Keratinocyte (primary cell): Measurements from ENCODE around the gene CREB3L1. TPM values are rescaled to one million over a fixed set of nuclear protein-coding genes. Genes with fewer than 3 reads are reported as not detected.

ENCODE experiments used
- DNase-seq: peaks from one replicate; pipeline ENCODE4 v3.0.0-alpha.2; 2011; ENCODE audit warnings: low read depth, missing footprints, low spot score
- FAIRE-seq: peaks from 2 replicates; lab custom pipeline; 2011; peaks lifted over from hg19 to GRCh38; lab: Jason Lieb, UNC
- H2AFZ ChIP-seq: 2 replicates; pipeline ENCODE4 v1.6.0; 2012; ENCODE audit warnings: low read length, control low read depth, inconsistent platforms; ENCODE audit not compliant: control insufficient read depth
- H3K27ac ChIP-seq: 2 replicates; pipeline ENCODE4 v1.5.1; 2011; ENCODE audit warnings: low read length; ENCODE audit not compliant: control insufficient read depth, insufficient read depth
- H3K27me3 ChIP-seq: 3 replicates; pipeline ENCODE4 v1.6.0; 2011; ENCODE audit warnings: low read length; ENCODE audit not compliant: control insufficient read depth, insufficient read depth; ENCODE audit errors: extremely low read depth
- H3K36me3 ChIP-seq, 2 experiments: 2 replicates in 1 of 2; 3 replicates in 1 of 2; pipeline ENCODE4 v1.5.1; 2011; ENCODE audit warnings: low read length in 2 of 2, mild to moderate bottlenecking in 1 of 2; ENCODE audit not compliant: control insufficient read depth in 2 of 2, insufficient read depth in 2 of 2; ENCODE audit errors: extremely low read depth in 1 of 2
- H3K4me1 ChIP-seq: 3 replicates; pipeline ENCODE4 v1.5.1; 2011; ENCODE audit warnings: low read length; ENCODE audit not compliant: control insufficient read depth, insufficient read depth; ENCODE audit errors: extremely low read depth
- H3K4me2 ChIP-seq: 3 replicates; pipeline ENCODE4 v1.6.0; 2011; ENCODE audit warnings: low read depth, low read length; ENCODE audit not compliant: control insufficient read depth, insufficient read depth; ENCODE audit errors: extremely low read depth
- H3K4me3 ChIP-seq, 3 experiments: fragments of 200-600 bp in 1 of 3; sonication (generic) in 1 of 3; 2 replicates in 2 of 3; 3 replicates in 1 of 3; pipeline ENCODE4 v1.5.1; 2011 to 2016; ENCODE audit warnings: low read length in 3 of 3, mild to moderate bottlenecking in 3 of 3, control low read depth in 2 of 3, inconsistent platforms in 1 of 3, low read depth in 1 of 3, mixed read lengths in 1 of 3, mixed run types in 1 of 3, moderate library complexity in 1 of 3; ENCODE audit not compliant: control insufficient read depth in 2 of 3, insufficient read depth in 2 of 3; ENCODE audit errors: extremely low read depth in 1 of 3
- H3K79me2 ChIP-seq: 2 replicates; pipeline ENCODE4 v1.6.0; 2012; ENCODE audit warnings: low read length; ENCODE audit not compliant: control insufficient read depth, insufficient read depth
- H3K9ac ChIP-seq: 3 replicates; pipeline ENCODE4 v1.6.0; 2011; ENCODE audit warnings: low read length; ENCODE audit not compliant: control insufficient read depth, insufficient read depth; ENCODE audit errors: extremely low read depth
- H3K9me1 ChIP-seq: 3 replicates; pipeline ENCODE4 v1.6.0; 2011; ENCODE audit warnings: low read length; ENCODE audit not compliant: control insufficient read depth, insufficient read depth; ENCODE audit errors: extremely low read depth
- H3K9me3 ChIP-seq: 2 replicates; pipeline ENCODE4 v1.5.1; 2012; ENCODE audit warnings: low read depth, low read length; ENCODE audit not compliant: control insufficient read depth
- H4K20me1 ChIP-seq: 3 replicates; pipeline ENCODE4 v1.6.0; 2011; ENCODE audit warnings: low read length; ENCODE audit not compliant: control insufficient read depth, insufficient read depth; ENCODE audit errors: extremely low read depth
- CTCF ChIP-seq, 3 experiments: IDR thresholded peaks in 1 of 3; conservative IDR thresholded peaks in 1 of 3; optimal IDR thresholded peaks in 1 of 3; 2 replicates in 2 of 3; 3 replicates in 1 of 3; pipeline versions ENCODE3 to v1.5.1; 2011; ENCODE audit warnings: low read length in 3 of 3, mild to moderate bottlenecking in 3 of 3, moderate library complexity in 2 of 3, control low read depth in 1 of 3, inconsistent platforms in 1 of 3; ENCODE audit not compliant: insufficient read depth in 2 of 3; ENCODE audit errors: extremely low read depth in 1 of 3
- EZH2 ChIP-seq: IDR thresholded peaks from one replicate; pipeline ENCODE4 v1.6.1; 2012; ENCODE audit warnings: inconsistent platforms, mild to moderate bottlenecking, low read length, moderate library complexity
- dilution Hi-C: fragments of 300-500 bp; cut with MboI; formaldehyde crosslinking; loops from one replicate; pipeline ENCODE4 v1.7.0; 2020; ENCODE audit warnings: low sequenced_read_pairs; ENCODE audit not compliant: extremely low pct_ligation_motif_present
- polyA plus RNA-seq, 5 experiments: library from polyadenylated mRNA; depleted of rRNA in 3 of 5; stranded (reverse) in 3 of 5; stranded (forward) in 1 of 5; unstranded in 1 of 5; fragments of >200 nt; gene quantifications; 1 replicate in 1 of 5; 2 replicates in 3 of 5; 3 replicates in 1 of 5; pipeline versions ENCODE4 v1.2.1 to v1.2.3, GENCODE V29; 2011 to 2012; ENCODE audit warnings: missing spikeins in 2 of 5, low read depth in 1 of 5, low replicate concordance in 1 of 5

The CREB3L1 gene
- polyA plus RNA-seq, 1 donor (not counting 4 experiments of a cell fraction or from before 2014, with no cell fraction given), result not detected

DNA sequence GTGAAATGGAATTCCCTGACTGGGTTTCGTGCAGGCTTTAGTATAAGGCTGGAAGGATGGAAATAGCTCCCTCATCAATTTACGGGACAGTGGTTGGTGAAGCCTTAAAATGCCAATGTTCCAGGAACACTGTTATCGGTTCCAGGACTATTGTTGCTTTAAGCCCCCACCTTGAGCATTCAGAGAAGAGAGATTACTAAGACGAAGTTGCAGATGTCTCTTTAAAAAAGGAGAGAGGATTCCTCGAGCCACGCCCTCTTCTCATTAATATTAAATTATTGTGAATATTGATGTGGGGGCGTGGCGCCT lies 195 bp upstream of the CREB3L1 start:
- peaks cover 33% of the 10 kb centered on the region for H3K27me3 ChIP-seq
- no peak for DNase-seq
- no peak for FAIRE-seq

DNA sequence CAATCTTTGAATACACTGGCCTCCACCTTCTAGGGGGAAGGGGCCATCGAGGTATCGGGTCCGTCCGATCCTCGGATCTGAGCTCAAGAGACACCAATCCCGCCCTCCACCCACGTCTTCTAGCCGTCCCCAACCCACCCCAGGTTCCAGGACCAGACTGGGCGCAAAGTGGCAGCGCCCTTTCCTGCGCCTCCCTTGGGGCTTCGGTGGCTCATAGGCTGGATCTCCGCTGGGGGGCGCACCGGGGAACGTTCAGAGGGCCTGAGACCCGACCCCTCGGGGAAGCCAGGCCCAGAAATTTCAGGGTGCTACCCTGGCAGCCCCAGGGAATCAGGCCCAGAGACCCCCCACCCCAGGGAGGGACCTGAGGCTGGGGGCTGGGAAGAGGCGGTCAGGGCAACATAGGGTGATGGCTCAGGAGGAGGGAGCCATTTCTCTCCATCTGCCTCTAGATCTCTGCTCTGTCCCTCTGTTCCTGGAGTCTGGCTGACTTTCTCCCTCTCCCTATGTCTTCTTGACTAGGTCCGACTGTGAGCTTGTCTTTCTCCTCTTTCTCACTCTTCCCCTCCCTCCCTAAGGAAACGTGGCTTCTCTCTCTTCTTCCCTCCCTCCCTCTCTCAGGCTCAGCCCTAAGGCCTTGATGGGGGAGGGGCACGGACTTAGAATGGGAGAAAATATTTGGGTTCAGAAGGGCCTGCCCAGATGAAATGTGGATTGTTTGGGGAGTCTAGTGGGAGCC lies 1.1 kb downstream of the CREB3L1 start:
- dilution Hi-C loops, result no loop called here
- Histone ChIP-seq H3K27ac (no peak overlapping the region), H3K27me3 (peaks cover 33% of the 10 kb centered on the region), H3K36me3 (no peaks in the 10 kb centered on the region), H4K20me1 (no peaks in the 10 kb centered on the region), H3K4me2 (peak overlapping the region; percentile 37), H3K9ac (no peak overlapping the region), H3K79me2 (no peaks in the 10 kb centered on the region), H2AFZ (no peak overlapping the region), H3K4me1 (peaks cover 3% of the 10 kb centered on the region), H3K9me3 (no peaks in the 10 kb centered on the region), H3K4me3 (no peak overlapping the region), H3K9me1 (no peaks in the 10 kb centered on the region)
- DNase-seq (no peak), FAIRE-seq (no peak)
- TF ChIP-seq CTCF (optimal IDR thresholded peaks at IDR 0.05 in 1 of 3, IDR thresholded peaks at IDR 0.05 in 1 of 3, conservative IDR thresholded peaks at IDR 0.05 in 1 of 3; ENCODE audit: extremely low read depth in 1 of 3, insufficient read depth in 2 of 3, low read length in 3 of 3) (peak in 2 of 3 experiments; percentile 20 to 22), EZH2 (peak; percentile 49)

More for the DNA sequence above, 195 bp upstream of the CREB3L1 start:
- no peaks in the 10 kb centered on the region for H3K9me1 ChIP-seq
- peaks cover 16% of the 10 kb centered on the region for H3K4me1 ChIP-seq
- H3K27ac ChIP-seq, result no peak overlapping the region
- H2AFZ ChIP-seq, result no peak overlapping the region
- H3K36me3 ChIP-seq, result no peaks in the 10 kb centered on the region
- H3K4me2 ChIP-seq, result peak overlapping the region; percentile 37
- no peaks in the 10 kb centered on the region for H3K79me2 ChIP-seq
- no peak overlapping the region for H3K9ac ChIP-seq
- TF ChIP-seq EZH2 (no peak), CTCF (optimal IDR thresholded peaks at IDR 0.05 in 1 of 3, IDR thresholded peaks at IDR 0.05 in 1 of 3, conservative IDR thresholded peaks at IDR 0.05 in 1 of 3; ENCODE audit: extremely low read depth in 1 of 3, insufficient read depth in 2 of 3, low read length in 3 of 3) (no peak)
- no peaks in the 10 kb centered on the region for H4K20me1 ChIP-seq
- H3K9me3 ChIP-seq, result no peaks in the 10 kb centered on the region
- dilution Hi-C loops, result no loop called here
- peak overlapping the region in 2 of 3 experiments; percentile 19 to 43 for H3K4me3 ChIP-seq
